CD4-positive, alpha-beta memory T cell (primary cell): Measurements from ENCODE around the gene SASH1. TPM values are rescaled to one million over a fixed set of nuclear protein-coding genes. Genes with fewer than 3 reads are reported as not detected.

Experiments used
- CTCF ChIA-PET: fragments of 350-600 bp; sonication (Branson Sonifier 250); formaldehyde crosslinking; loops from one replicate; lab custom pipeline; 2021; ENCODE audit warnings: inconsistent platforms; ENCODE audit not compliant: partially characterized antibody; lab: Charles Lee
- POLR2A ChIA-PET: fragments of 350-600 bp; sonication (Branson Sonifier 250); formaldehyde crosslinking; loops from one replicate; lab custom pipeline; 2021; ENCODE audit not compliant: partially characterized antibody; lab: Charles Lee
- DNase-seq, 5 donors: peaks; one replicate each; pipeline versions ENCODE4 v3.0.0 to v3.0.0-alpha.2; 2020 to 2022; ENCODE audit warnings: mixed read lengths in 1 of 5
- H3K27ac ChIP-seq: one replicate; pipeline ENCODE4 v1.7.0; 2013; ENCODE audit warnings: low read depth, low read length
- H3K27me3 ChIP-seq: 2 replicates; pipeline ENCODE4 v1.7.0; 2013; ENCODE audit warnings: mild to moderate bottlenecking, low read length, moderate library complexity; ENCODE audit not compliant: insufficient read depth
- H3K36me3 ChIP-seq: 2 replicates; pipeline ENCODE4 v1.7.0; 2013; ENCODE audit warnings: mild to moderate bottlenecking, low read length, moderate library complexity; ENCODE audit not compliant: insufficient read depth
- H3K4me1 ChIP-seq: 2 replicates; pipeline ENCODE4 v1.7.0; 2013; ENCODE audit warnings: mild to moderate bottlenecking, low read length, moderate library complexity; ENCODE audit not compliant: insufficient read depth
- H3K4me3 ChIP-seq, 2 donors: one replicate each; pipeline ENCODE4 v1.7.0; 2013; ENCODE audit warnings: low read length in 2 of 2, mild to moderate bottlenecking in 1 of 2
- H3K9me3 ChIP-seq, 2 donors: one replicate each; pipeline ENCODE4 v1.7.0; 2013; ENCODE audit warnings: low read length in 2 of 2, control low read depth in 1 of 2; ENCODE audit not compliant: control insufficient read depth in 1 of 2
- H3K27ac Mint-ChIP-seq, 7 donors: one replicate each; pipeline ENCODE4 v1.8.0; 2020 to 2021; ENCODE audit warnings: mixed read lengths in 7 of 7, mild to moderate bottlenecking in 6 of 7, inconsistent platforms in 3 of 7, moderate library complexity in 3 of 7
- H3K27me3 Mint-ChIP-seq, 2 donors: one replicate each; pipeline ENCODE4 v1.8.0; 2020 to 2021; ENCODE audit warnings: mixed read lengths in 2 of 2
- H3K36me3 Mint-ChIP-seq, 2 donors: one replicate each; pipeline ENCODE4 v1.8.0; 2020 to 2021; ENCODE audit warnings: mixed read lengths in 2 of 2, inconsistent platforms in 1 of 2, mild to moderate bottlenecking in 1 of 2
- H3K4me1 Mint-ChIP-seq, 4 donors: one replicate each; pipeline ENCODE4 v1.8.0; 2020 to 2021; ENCODE audit warnings: mixed read lengths in 4 of 4, mild to moderate bottlenecking in 1 of 4
- H3K4me3 Mint-ChIP-seq, 8 donors: one replicate each; pipeline ENCODE4 v1.8.0; 2020 to 2021; ENCODE audit warnings: mixed read lengths in 8 of 8, mild to moderate bottlenecking in 7 of 8, moderate library complexity in 6 of 8, inconsistent platforms in 3 of 8
- H3K9me3 Mint-ChIP-seq, 8 donors: one replicate each; pipeline ENCODE4 v1.8.0; 2020 to 2021; ENCODE audit warnings: mixed read lengths in 8 of 8, mild to moderate bottlenecking in 5 of 8, inconsistent platforms in 3 of 8, moderate library complexity in 1 of 8
- intact Hi-C: fragments of 100-400 bp; cut with micrococcal nuclease; formaldehyde crosslinking; loops from one replicate; pipeline ENCODE4 v1.15.1; 2023
- polyA plus RNA-seq, 2 donors: library from polyadenylated mRNA; unstranded; fragments of 300-500 nt; fragmentation: Illumina TruSeq; gene quantifications; one replicate each; pipeline ENCODE4 v1.2.3, GENCODE V29; 2021
- total RNA-seq, 2 experiments: library from RNA; stranded (reverse); gene quantifications; one replicate each; pipeline ENCODE4 v1.2.3, GENCODE V29; 2021

The SASH1 gene
- total and polyA plus RNA-seq, 4 experiments from 2014 or later: 0.26 to 4.9 (median 1.7) TPM

DNA sequence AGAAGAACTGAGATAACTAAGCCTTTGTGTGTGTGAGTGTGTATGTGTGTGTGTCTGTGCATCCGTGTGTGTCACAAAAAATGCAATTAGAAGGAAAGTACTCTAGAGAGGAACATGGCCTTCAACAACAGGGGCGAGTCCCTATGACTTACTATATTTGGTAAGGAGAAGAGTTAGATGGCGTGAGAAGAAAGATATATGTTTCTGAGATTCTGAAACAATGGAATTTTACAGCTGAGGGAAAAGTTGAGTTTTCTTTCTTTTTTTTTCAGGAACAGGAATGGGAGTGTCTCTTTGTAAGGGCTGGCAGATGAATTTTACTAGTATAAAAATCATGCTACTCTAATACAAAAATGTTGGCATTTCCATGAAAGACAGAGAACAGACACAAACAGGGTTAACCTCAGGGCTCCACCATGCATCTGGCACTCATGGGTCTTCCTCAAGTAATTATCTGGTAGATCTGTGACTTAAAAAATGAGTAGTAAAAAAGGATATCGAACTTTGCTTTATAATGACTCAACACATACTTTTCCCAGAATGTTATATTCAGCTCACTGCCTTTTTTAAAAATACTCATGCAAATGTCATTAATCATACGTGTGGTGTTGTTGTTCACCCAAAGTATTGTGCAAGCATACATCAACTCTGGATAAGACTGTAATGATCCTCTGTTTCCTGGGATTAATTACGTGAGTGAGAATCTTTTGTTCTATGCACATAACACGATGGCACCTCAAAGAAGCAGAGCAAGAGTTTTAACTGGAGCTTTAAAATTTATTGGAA lies 12.8 kb upstream of the SASH1 start:
- Mint-ChIP-seq H3K27me3 (peaks cover 5 to 14% of the 10 kb centered on the region in 2 donors), H3K4me3 (no peak overlapping the region), H3K4me1 (peaks cover 0 to 3% (median 1%) of the 10 kb centered on the region in 4 donors), H3K9me3 (no peaks in the 10 kb centered on the region), H3K27ac (no peak overlapping the region), H3K36me3 (no peaks in the 10 kb centered on the region)
- H3K36me3 ChIP-seq: no peaks in the 10 kb centered on the region
- intact Hi-C loops: no loop called here
- no peak overlapping the region for H3K4me3 ChIP-seq
- ChIA-PET POLR2A (no interaction called here), CTCF (no interaction called here)
- DNase-seq: no peak
- no peak overlapping the region for H3K27ac ChIP-seq
- H3K27me3 ChIP-seq: no peaks in the 10 kb centered on the region
- H3K4me1 ChIP-seq: no peaks in the 10 kb centered on the region
- H3K9me3 ChIP-seq: no peaks in the 10 kb centered on the region

DNA sequence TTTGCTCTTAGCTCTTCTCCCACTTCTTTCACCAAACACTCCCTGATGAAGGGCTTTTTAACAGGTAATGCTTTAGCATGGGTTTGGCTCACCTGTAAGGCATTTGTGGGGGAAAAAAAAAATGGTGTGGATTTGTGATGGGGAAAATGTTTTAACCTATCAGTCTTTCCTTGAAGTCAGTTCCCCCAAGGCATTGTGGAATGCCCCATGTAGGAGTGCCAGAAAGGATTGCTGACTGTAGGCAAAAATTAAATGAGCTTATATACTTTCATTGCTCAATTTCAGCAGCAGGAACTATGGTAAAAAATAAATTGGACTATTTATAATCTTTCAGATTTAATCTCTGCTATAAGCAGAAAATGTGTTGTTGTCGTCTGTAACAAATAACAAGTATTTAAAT lies 10.6 kb upstream of the SASH1 start:
- H3K36me3 Mint-ChIP-seq: no peaks in the 10 kb centered on the region
- ChIA-PET CTCF (no interaction called here), POLR2A (no interaction called here)
- Histone ChIP-seq H3K27ac (no peak overlapping the region), H3K4me1 (no peaks in the 10 kb centered on the region), H3K27me3 (no peaks in the 10 kb centered on the region), H3K36me3 (no peaks in the 10 kb centered on the region), H3K9me3 (no peaks in the 10 kb centered on the region), H3K4me3 (no peak overlapping the region)
- H3K27me3 Mint-ChIP-seq: peaks cover 8% of the 10 kb centered on the region in 2 donors
- DNase-seq: no peak
- H3K4me1 Mint-ChIP-seq: peaks cover 0 to 2% (median 1%) of the 10 kb centered on the region in 4 donors
- H3K9me3 Mint-ChIP-seq: no peaks in the 10 kb centered on the region
- intact Hi-C loops: no loop called here
- H3K4me3 Mint-ChIP-seq: no peak overlapping the region
- H3K27ac Mint-ChIP-seq: no peak overlapping the region

DNA sequence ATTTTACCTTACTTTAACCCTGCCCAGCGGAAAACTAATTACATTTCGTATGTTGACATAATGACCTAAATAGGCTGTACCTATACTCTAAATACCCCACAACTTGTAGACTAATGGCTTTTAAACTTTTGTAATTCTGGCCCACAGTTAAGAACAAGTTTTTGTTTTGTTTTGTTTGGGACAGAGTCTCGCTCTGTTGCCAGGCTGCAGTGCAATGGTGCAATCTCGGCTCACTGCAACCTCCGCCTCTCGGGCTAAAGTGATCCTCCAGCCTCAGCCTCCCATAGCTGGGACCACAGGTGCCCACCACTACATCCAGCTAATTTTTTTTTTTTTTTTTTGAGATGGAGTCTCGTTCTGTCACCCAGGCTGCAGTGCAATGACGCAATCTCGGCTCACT lies 5.7 kb upstream of the SASH1 start:
- Histone ChIP-seq H3K9me3 (no peaks in the 10 kb centered on the region), H3K27me3 (no peaks in the 10 kb centered on the region), H3K4me3 (no peak overlapping the region), H3K27ac (no peak overlapping the region), H3K36me3 (no peaks in the 10 kb centered on the region), H3K4me1 (peaks cover 3% of the 10 kb centered on the region)
- no peak overlapping the region for H3K27ac Mint-ChIP-seq
- ChIA-PET POLR2A (no interaction called here), CTCF (no interaction called here)
- intact Hi-C loops: no loop called here
- H3K4me1 Mint-ChIP-seq: peaks cover under 1 to 2% (median 1%) of the 10 kb centered on the region in 4 donors
- no peaks in the 10 kb centered on the region for H3K36me3 Mint-ChIP-seq
- no peak for DNase-seq
- no peak overlapping the region for H3K4me3 Mint-ChIP-seq
- H3K9me3 Mint-ChIP-seq: no peaks in the 10 kb centered on the region
- peaks cover 1 to 10% of the 10 kb centered on the region in 2 donors for H3K27me3 Mint-ChIP-seq

DNA sequence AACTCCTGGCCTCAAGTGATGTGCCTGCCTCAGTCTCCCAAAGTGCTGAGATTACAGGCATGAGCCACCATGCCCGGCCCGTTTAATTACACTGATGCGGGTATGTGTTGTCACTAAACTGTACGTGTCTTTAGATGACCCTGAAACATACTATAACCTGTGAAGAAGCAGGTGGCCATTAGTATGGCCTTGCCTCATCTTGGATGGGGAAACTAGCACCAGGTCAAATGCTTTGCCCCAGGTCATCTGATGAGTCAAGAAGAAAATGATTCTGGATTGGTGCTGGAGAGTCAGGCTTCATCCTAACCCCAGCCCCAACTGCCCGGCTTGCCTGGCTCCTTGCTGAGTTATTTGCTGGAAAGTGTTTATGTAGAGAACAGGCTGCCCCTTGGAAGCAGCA lies 2.9 kb upstream of the SASH1 start:
- no peaks in the 10 kb centered on the region for H3K27me3 ChIP-seq
- DNase-seq: no peak
- no peak overlapping the region for H3K4me3 ChIP-seq
- peaks cover 20 to 27% of the 10 kb centered on the region in 2 donors for H3K27me3 Mint-ChIP-seq
- H3K27ac ChIP-seq: no peak overlapping the region
- H3K27ac Mint-ChIP-seq: no peak overlapping the region
- H3K9me3 ChIP-seq: no peaks in the 10 kb centered on the region
- H3K36me3 Mint-ChIP-seq: no peaks in the 10 kb centered on the region
- H3K4me1 ChIP-seq: peaks cover 10% of the 10 kb centered on the region
- ChIA-PET POLR2A (no interaction called here), CTCF (no interaction called here)
- intact Hi-C loops: no loop called here
- H3K4me3 Mint-ChIP-seq: no peak overlapping the region
- no peaks in the 10 kb centered on the region for H3K9me3 Mint-ChIP-seq
- no peaks in the 10 kb centered on the region for H3K36me3 ChIP-seq
- H3K4me1 Mint-ChIP-seq: peaks cover 2 to 20% (median 9%) of the 10 kb centered on the region in 4 donors

DNA sequence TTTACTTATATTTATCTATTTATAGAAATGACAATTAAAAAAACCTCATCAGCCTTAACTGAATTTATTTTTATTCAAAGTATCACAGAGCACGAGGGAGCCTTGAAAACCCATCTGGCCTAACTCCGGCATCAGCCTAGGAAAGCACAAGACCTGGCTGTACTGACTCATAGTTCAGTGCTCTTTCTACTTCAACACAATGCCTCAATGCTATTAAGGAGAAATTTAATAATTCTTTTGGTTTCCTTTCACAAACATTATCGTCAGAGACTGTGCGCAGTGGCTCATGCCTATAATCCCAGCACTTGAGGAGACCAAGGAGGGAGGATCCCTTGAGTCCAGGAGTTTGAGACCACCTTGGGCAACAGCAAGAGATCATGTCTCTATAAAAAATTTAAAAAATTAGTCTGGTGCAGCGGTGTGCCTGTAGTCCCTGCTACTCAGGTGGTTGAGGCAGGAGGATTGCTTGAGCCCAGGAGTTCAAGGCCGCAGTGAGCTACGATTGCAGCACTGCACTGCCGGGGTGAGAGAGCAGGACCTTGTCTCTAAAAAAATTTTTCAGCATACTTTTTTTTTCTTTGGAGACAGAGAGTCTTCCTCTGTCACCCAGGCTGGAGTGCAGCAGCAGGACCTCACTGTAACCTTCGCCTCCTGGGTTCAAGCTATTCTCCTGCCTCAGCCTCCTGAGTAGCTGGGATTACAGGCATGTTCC lies 1.9 kb upstream of the SASH1 start:
- CTCF ChIA-PET: interaction anchor here (0.7 kb wide), 1 partner anchor 140 kb away, joined by 3 read pairs; no protein-coding TSS in a partner anchor
- Mint-ChIP-seq H3K36me3 (no peaks in the 10 kb centered on the region), H3K4me3 (no peak overlapping the region), H3K9me3 (no peaks in the 10 kb centered on the region), H3K4me1 (peaks cover 2 to 20% (median 9%) of the 10 kb centered on the region in 4 donors), H3K27me3 (peaks cover 25 to 33% of the 10 kb centered on the region in 2 donors), H3K27ac (peak overlapping the region in 1 of 7 donors; percentile 18)
- no peaks in the 10 kb centered on the region for H3K27me3 ChIP-seq
- no peak overlapping the region for H3K4me3 ChIP-seq
- POLR2A ChIA-PET: no interaction called here
- DNase-seq: no peak
- H3K9me3 ChIP-seq: no peaks in the 10 kb centered on the region
- peaks cover 10% of the 10 kb centered on the region for H3K4me1 ChIP-seq
- intact Hi-C loops: no loop called here
- H3K36me3 ChIP-seq: no peaks in the 10 kb centered on the region
- no peak overlapping the region for H3K27ac ChIP-seq

DNA sequence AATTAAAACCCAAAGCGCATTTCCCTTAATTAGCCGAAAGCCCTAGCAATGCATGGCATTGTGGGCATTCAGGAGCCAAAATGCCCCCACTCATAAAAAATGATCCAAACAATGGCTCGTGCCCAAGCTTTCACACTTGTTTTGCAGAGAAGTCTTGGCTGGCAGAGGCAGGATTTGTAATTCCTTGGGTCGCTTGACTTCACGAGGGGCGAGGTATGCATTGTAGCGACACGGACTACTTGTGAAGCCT lies 613 bp upstream of the SASH1 start:
- Mint-ChIP-seq H3K4me1 (peaks cover 0 to 20% (median 9%) of the 10 kb centered on the region in 4 donors), H3K36me3 (no peaks in the 10 kb centered on the region), H3K27ac (peak overlapping the region in 3 of 7 donors; percentile 24 to 87 (median 78)), H3K4me3 (peak overlapping the region; percentile 79 to 89 (median 84)), H3K9me3 (no peaks in the 10 kb centered on the region), H3K27me3 (peaks cover 29 to 35% of the 10 kb centered on the region in 2 donors)
- Histone ChIP-seq H3K27me3 (no peaks in the 10 kb centered on the region), H3K36me3 (no peaks in the 10 kb centered on the region), H3K9me3 (no peaks in the 10 kb centered on the region), H3K4me1 (peaks cover 10% of the 10 kb centered on the region), H3K27ac (peak overlapping the region; percentile 0), H3K4me3 (no peak overlapping the region)
- ChIA-PET POLR2A (no interaction called here), CTCF (no interaction called here)
- intact Hi-C loops: no loop called here
- DNase-seq: no peak

DNA sequence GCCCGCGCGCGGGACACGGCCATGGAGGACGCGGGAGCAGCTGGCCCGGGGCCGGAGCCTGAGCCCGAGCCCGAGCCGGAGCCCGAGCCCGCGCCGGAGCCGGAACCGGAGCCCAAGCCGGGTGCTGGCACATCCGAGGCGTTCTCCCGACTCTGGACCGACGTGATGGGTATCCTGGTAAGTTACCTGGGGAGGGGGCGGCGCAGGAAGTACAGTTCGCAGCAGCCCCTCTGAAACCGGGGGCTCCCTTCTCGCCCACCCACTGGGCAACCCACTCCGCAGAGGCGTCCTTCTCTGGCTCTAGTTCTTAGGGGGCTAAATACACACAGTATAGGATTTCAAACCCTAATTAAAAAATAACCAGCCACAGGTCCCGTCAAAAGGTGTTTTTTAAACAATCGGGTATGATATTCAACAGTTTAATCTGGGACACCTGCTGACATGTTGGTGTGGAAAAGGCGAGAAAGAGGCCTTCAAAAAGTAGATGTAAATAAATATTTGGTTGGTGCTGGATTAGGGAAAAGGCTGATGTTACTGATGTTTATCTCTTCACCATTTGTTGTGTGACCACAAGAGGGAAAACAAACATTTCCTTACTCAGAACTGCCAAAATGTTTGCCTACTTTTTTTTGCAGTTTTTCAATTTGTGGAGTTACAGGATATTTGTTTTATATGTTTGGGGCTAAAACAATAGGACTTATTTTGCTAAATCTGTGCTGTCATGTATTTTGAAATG lies 577 bp downstream of the SASH1 start:
- H3K27me3 Mint-ChIP-seq: peaks cover 32 to 39% of the 10 kb centered on the region in 2 donors
- Histone ChIP-seq H3K36me3 (no peaks in the 10 kb centered on the region), H3K27ac (no peak overlapping the region), H3K4me3 (no peak overlapping the region), H3K27me3 (no peaks in the 10 kb centered on the region), H3K4me1 (peaks cover 10% of the 10 kb centered on the region), H3K9me3 (no peaks in the 10 kb centered on the region)
- POLR2A ChIA-PET: no interaction called here
- H3K9me3 Mint-ChIP-seq: no peaks in the 10 kb centered on the region
- H3K36me3 Mint-ChIP-seq: no peaks in the 10 kb centered on the region
- CTCF ChIA-PET: no interaction called here
- no peak for DNase-seq
- H3K27ac Mint-ChIP-seq: peak overlapping the region in 2 of 7 donors; percentile 29 to 64
- peaks cover 0 to 20% (median 9%) of the 10 kb centered on the region in 4 donors for H3K4me1 Mint-ChIP-seq
- H3K4me3 Mint-ChIP-seq: peak overlapping the region; percentile 61 to 84 (median 70)
- intact Hi-C loops: no loop called here
